Stimulated activated CD4-positive, alpha-beta T cell treated with anti-CD3 and anti-CD28 coated beads, Interleukin-15, amount 100 ng/mL, for 1 hour (primary cell): ENCODE measurements around the gene CATSPER2.
"Not testable (repeated sequence)": the region's sequence is repeated elsewhere in the genome, so short reads cannot be mapped to it uniquely, and the experiment has no call there.

Source experiments
- DNase-seq, 2 donors: peaks; one replicate each; pipeline ENCODE4 v3.0.0-alpha.2; 2020; ENCODE audit warnings: low read depth in 1 of 2, low spot score in 1 of 2

CATSPER2 gene

GRCh38 chr15:43648649-43649429 lies at the start of gene CATSPER2:
TSS of gene CATSPER2 (minus strand) at chr15:43648844. CDS start at chr15:43648061, 783 bp downstream.
- DNase-seq: no peak

GRCh38 chr15:43693148-43694022 lies 44.7 kb upstream of the CATSPER2 start, which contains the start of gene CKMT1A:
TSS of gene CKMT1A (plus strand) at chr15:43693859. CDS start at chr15:43694051, 192 bp downstream.
- not testable (repeated sequence) for DNase-seq

GRCh38 chr15:43692679-43693078 lies 44.0 kb upstream of the CATSPER2 start:
- DNase-seq: not testable (repeated sequence)

- not testable (repeated sequence) for DNase-seq
These were observed 41.1 kb upstream of the CATSPER2 start for GRCh38 chr15:43689604-43690301.

GRCh38 chr15:43674175-43674574 lies 25.5 kb upstream of the CATSPER2 start:
- not testable (repeated sequence) for DNase-seq

GRCh38 chr15:43666177-43666576 lies 17.5 kb upstream of the CATSPER2 start:
- DNase-seq: not testable (repeated sequence)

GRCh38 chr15:43663333-43663732 lies 14.7 kb upstream of the CATSPER2 start:
- DNase-seq: not testable (repeated sequence)

GRCh38 chr15:43662293-43662692 lies 13.6 kb upstream of the CATSPER2 start:
- not testable (repeated sequence) for DNase-seq

- not testable (repeated sequence) for DNase-seq
These were observed 11.1 kb upstream of the CATSPER2 start for GRCh38 chr15:43659727-43660126.

GRCh38 chr15:43649430-43649926 lies 834 bp upstream of the CATSPER2 start:
- not testable (repeated sequence) for DNase-seq

GRCh38 chr15:43638464-43639204 lies 10.0 kb downstream of the CATSPER2 start:
- not testable (repeated sequence) for DNase-seq

- not testable (repeated sequence) for DNase-seq
These were observed 21.7 kb downstream of the CATSPER2 start for GRCh38 chr15:43626937-43627336.

GRCh38 chr15:43625106-43625505 lies 23.5 kb downstream of the CATSPER2 start:
- no peak for DNase-seq

GRCh38 chr15:43622068-43622799 lies 26.4 kb downstream of the CATSPER2 start:
- DNase-seq: not testable (repeated sequence)

GRCh38 chr15:43618700-43619099 lies 29.9 kb downstream of the CATSPER2 start, which contains the start of gene STRC:
TSS of gene STRC (minus strand) at chr15:43618800. CDS start at chr15:43618722, 78 bp downstream.
- DNase-seq: not testable (repeated sequence)

- not testable (repeated sequence) for DNase-seq
These were observed 30.9 kb downstream of the CATSPER2 start for GRCh38 chr15:43617750-43618149.

GRCh38 chr15:43602233-43602632 lies 46.4 kb downstream of the CATSPER2 start:
- DNase-seq: not testable (repeated sequence)

GRCh38 chr15:43600200-43600599 lies 48.4 kb downstream of the CATSPER2 start:
- DNase-seq: not testable (repeated sequence)

GRCh38 chr15:43599131-43599530 lies 49.5 kb downstream of the CATSPER2 start:
- not testable (repeated sequence) for DNase-seq
